HG03196 (cell line): ENCODE results near the gene SF3A2.

Experiments used
- ATAC-seq: cut with Tn5 transposase; IDR thresholded peaks from one replicate; pipeline ENCODE4 v1.9.1; 2021; ENCODE audit not compliant: unreplicated experiment

Gene SF3A2

GRCh38 chr19:2252055-2252796 lies 15.6 kb downstream of the SF3A2 start:
- ATAC-seq: no peak

DNA sequence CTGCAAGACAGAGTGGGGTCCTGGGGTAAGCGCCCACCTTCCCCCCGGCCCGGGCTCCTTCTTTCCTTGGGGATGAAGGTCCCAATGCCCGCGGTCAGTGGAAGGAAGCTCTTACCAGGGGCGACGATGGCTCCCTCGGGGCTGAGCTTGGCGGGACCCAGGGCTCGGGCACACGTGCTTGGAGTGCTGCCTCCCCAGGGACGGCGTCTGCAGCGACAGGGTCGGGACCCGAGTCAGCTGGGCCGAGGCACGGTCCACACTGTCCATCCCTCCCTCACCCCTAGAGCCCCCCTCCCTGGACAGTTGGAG lies 16.1 kb downstream of the SF3A2 start:
- no peak for ATAC-seq

GRCh38 chr19:2253106-2254063 lies 16.8 kb downstream of the SF3A2 start:
- ATAC-seq: no peak

GRCh38 chr19:2254064-2254872 lies 17.6 kb downstream of the SF3A2 start:
- no peak for ATAC-seq

GRCh38 chr19:2255112-2255845 lies 18.7 kb downstream of the SF3A2 start:
- ATAC-seq: no peak

- ATAC-seq: no peak
Measured at GRCh38 chr19:2255982-2256685, 19.5 kb downstream of the SF3A2 start, which contains the start of gene JSRP1. TSS of gene JSRP1 (minus strand) at chr19:2256417. CDS start at chr19:2255314, 1,103 bp downstream.

- no peak for ATAC-seq
Measured at GRCh38 chr19:2259336-2259735, 22.7 kb downstream of the SF3A2 start.

DNA sequence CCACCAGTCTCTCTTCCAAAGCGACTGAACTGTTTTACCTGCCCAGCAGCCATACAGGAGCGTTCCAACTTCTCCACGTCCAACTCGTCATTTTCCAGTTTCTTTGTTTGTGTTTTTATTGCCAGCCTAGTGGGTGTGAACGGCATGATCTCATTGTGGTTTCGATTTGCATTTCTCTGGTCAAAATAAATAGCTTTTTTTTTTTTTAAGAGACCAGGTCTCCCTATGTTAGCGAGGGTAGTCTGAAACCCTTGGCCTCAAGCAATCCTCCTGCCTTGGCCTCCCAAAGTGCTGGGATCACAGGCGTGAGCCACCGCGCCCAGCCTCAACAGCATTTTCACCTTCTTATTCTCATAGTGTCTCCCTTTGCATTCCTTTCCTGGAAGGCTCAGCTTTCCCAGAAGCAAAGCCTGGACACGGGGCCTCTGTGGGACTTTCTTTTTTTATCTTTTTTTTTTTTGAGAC lies 23.7 kb downstream of the SF3A2 start:
- ATAC-seq: no peak

DNA sequence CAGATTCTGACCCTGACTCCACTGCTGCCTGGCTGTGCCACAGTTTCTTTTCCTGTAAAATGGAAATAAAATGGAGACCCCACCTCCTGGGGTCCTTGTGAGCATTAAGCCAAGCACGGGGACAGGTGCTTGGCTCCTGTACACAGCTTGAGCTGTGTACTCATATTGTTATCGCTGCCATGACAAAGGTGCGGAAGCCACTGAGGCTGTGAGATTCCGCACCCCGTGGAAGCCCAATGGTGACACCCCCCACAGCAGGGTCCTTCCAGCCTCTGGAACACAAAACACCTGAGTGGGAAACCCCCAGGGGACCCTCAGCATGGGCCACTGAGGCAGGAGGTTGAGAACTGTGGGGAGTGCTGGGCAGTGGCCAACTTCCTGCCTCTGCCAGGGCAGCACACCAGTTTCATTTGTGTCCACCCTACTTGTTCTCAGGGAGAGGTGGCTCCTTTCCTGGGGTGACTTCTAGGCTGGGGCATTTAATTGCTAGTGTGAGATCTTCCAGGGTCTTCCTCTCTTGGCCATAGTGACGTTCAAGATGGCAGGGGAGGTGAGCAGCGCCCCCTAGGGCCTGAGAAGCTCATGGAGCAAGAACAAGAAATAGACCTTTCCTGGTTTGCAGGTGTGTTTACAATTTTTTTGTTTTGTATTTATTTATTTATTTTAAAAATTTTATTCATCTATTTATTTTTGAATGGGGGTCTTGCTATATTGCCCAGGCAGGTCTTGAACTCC lies 25.0 kb downstream of the SF3A2 start:
- ATAC-seq: no peak

DNA sequence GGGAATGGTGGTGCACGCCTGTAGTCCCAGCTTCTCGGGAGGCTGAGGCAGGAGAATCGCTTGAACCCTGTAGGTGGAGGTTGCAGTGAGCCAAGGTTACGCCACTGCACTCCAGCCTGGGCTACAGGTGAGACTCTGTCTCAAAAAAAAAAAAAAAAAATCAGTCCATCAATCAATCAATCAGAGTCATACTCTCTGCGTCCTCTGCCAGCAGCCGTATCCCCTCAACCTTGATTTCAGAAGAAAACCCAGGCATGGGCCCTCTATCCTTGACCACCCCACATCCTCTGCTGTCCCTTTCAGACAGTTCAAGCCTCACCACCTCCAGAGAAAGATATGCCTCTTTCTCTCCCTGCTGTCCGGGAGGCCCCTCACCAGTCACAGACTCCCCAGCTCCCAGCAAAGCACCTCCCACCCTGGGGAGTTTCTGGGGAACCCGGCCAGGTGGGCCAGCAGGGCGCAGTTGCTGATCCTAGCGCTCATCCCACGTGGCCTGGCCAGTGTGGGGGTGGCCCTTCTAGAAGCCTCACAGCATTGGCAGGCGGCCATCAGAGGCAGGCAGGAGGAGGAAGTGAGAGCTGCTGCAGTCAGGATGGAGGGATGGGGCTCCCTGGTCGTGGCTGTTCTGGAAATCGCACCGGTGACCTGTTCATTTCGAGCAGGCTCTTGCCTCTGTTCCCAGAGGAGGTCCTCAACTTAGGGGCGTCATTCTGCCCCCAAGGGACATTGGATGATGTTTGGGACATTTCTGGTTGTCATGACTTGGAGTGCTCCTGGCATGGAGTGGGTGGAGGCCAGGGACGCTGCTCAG lies 29.8 kb downstream of the SF3A2 start:
- peak; percentile 23 for ATAC-seq

- no peak for ATAC-seq
Measured at GRCh38 chr19:2268480-2268830, 31.8 kb downstream of the SF3A2 start.

- ATAC-seq: no peak
Measured at GRCh38 chr19:2268861-2269243, 32.2 kb downstream of the SF3A2 start.

DNA sequence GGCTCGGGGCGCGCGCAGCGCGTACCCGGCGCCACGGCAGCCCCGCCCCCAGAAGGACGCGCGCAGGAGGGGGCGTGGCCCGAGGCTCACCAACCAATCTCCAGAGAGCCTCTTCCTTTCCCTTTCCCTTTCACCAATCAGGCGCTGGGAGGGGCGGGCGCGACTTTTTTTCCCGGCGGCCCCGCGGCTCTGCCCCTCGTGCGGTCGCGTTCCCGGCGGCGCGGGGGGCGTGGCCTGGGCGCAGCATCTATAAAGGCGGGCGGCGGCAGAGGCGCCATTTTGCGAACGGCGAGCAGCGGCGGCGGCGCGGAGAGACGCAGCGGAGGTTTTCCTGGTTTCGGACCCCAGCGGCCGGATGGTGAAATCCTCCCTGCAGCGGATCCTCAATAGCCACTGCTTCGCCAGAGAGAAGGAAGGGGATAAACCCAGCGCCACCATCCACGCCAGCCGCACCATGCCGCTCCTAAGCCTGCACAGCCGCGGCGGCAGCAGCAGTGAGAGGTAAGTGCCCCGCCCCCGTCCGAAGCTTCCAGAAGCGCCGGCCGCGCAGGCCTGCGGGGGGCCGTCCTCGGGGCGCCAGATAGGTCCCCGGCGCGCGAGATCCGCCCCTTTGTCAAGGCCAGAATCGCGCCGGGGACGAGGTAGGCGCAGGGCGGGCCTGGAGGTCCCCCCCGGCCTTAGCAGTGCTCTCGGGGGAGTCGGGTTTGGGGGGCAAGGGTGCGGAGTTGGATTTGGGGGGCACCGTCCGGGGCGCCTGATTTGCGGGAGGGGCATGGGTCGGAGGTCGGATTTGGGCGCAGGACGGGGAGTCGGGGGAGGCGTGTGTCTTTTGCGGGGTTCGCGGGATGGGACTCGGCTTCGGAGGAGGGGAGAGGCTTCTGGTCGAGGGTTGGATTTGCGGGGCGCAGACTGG lies 32.9 kb downstream of the SF3A2 start:
- ATAC-seq: peak; percentile 44

- ATAC-seq: no peak
Measured at GRCh38 chr19:2270157-2270422, 33.5 kb downstream of the SF3A2 start.

DNA sequence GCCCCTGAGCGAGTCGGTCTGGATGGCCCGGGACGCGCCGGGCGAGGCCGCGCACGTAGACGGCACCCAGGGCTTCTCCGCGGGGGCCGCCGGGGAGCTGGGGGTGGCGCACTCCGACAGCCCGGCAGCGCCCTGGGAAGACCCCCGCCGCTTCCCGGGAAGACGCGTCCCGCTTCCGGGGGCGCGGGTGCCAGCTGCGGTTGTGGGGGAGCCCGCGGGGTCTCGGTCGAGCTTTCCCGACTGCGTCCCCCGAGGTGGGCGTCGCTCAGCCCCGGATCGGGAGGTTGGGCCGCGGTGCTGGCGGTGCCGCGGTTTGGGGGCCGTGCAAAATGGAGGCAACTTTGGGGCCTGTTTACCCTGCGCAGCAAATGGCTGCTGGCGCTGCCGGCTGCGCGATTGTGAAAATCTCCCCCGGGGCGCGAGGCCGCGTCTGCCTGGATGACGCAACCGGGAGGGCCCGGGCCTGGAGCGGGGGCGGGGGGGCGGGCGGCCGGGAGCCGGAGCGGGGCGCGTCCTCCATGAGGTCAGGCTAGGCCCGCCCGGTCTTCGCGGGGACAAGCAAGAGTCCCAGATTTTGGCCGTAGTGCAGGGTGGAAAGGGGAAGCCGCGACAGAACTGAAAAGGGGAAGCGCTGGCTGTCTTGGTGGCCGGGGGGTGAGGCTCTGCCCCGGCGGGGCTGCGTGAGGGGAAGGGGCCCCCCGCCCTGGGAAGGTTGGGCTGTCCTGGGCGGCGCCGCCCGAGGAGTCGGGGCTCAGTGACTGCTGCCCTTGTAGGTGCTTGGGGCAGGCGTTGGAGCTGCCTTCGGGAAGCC lies 34.0 kb downstream of the SF3A2 start:
- ATAC-seq: no peak

GRCh38 chr19:2271234-2272103 lies 34.8 kb downstream of the SF3A2 start:
- no peak for ATAC-seq
